Fibroblast of the aortic adventitia (primary cell): ENCODE results near the gene SNX9. TPM values are rescaled to one million over a fixed set of nuclear protein-coding genes. Genes with fewer than 3 reads are reported as not detected.

Source experiments
- DNase-seq: peaks from one replicate; pipeline ENCODE4 v3.0.0-alpha.2; 2010; ENCODE audit warnings: low read depth
- H3K4me3 ChIP-seq: 2 replicates; pipeline ENCODE4 v1.5.1; 2011; ENCODE audit warnings: low read depth, mild to moderate bottlenecking, control low read depth, low read length, moderate library complexity
- total RNA-seq: library from RNA; depleted of rRNA; stranded (reverse); fragments of >200 nt; gene quantifications from 2 replicates; pipeline ENCODE4 v1.2.3, GENCODE V29; 2012; ENCODE audit warnings: low replicate concordance
- TF ChIP-seq, protein P1 (sequence below): IDR thresholded peaks from 2 replicates; pipeline ENCODE4 v1.5.1; 2011; ENCODE audit warnings: mild to moderate bottlenecking, low read length, control low read depth, inconsistent platforms; ENCODE audit not compliant: insufficient read depth

Gene SNX9
- total RNA-seq, 1 donor, result 182 TPM

DNA sequence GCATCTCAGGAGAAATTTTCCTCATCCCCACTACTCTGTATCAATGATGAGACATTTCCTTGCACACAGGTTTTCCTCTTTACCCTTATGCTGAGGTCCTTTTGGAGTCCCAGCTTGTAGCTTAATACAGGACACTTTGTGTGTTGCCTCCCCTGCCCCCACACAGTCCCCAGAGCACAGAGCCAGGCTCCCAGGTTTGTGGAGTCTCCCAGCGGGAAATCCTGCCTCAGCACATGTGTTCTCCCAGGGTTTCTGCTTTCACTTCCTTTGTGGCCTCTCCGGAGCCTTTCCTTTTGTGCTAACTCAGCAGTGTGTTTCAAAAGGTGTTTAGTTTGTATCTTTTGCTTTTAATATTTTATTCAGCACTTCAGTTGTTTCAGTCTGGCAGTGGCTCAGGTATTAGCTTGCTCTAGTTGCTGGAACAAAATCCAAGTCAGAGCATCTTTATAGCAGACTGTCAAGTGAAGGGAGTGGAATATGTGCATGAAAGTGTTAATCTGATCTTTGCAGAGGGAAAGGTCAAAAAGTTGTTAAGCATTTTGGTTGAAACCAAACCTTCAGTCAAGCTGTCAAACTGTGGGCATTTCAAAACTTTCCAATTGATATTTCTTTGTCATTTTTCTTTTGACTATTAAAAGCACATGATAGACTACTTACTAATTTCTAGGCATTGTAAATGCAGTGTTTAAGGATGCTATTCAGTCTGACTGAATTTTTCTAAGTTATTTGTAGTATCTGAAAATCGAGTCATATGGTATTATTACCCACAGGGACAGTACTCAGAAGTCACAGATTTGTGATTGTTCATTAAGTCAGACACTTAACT, 8.6 kb downstream of the SNX9 start:
- no peak overlapping the region for H3K4me3 ChIP-seq
- TF ChIP-seq, protein P1, sequence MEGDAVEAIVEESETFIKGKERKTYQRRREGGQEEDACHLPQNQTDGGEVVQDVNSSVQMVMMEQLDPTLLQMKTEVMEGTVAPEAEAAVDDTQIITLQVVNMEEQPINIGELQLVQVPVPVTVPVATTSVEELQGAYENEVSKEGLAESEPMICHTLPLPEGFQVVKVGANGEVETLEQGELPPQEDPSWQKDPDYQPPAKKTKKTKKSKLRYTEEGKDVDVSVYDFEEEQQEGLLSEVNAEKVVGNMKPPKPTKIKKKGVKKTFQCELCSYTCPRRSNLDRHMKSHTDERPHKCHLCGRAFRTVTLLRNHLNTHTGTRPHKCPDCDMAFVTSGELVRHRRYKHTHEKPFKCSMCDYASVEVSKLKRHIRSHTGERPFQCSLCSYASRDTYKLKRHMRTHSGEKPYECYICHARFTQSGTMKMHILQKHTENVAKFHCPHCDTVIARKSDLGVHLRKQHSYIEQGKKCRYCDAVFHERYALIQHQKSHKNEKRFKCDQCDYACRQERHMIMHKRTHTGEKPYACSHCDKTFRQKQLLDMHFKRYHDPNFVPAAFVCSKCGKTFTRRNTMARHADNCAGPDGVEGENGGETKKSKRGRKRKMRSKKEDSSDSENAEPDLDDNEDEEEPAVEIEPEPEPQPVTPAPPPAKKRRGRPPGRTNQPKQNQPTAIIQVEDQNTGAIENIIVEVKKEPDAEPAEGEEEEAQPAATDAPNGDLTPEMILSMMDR, result no peak
- no peak for DNase-seq

DNA sequence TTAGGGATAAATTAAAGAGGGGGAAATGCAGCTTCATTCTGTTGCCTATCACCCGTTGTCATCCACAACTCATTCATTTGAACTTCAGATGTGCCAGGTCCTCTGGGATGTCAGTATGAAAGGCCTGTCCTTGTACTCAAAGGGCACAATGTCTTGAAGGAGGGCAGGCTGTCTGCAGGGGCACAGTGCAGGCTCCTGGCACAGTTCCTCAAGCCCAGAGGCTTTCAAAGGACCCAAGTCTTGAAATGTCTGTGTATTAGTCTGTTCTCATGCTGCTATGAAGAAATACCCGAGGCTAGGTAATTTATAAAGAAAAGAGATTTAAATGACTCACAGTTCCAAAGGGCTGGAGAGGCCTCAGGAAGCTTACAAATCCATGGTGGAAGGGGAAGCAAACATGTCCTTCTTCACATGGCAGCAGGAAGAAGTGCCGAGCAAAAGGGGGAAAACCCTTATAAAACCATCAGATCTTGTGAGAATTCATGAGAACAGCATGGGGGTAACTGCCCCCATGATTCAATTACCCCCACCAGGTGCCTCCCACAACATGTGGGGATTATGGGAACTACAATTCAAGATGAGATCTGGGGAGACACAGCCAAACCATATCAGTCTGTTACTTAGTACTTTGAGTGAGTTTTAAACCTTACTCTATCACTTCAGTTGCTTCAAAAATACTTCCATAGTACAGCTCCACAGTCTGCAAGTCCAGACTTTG, 9.4 kb downstream of the SNX9 start:
- no peak for DNase-seq
- H3K4me3 ChIP-seq, result no peak overlapping the region
- TF ChIP-seq, protein P1, result no peak

DNA sequence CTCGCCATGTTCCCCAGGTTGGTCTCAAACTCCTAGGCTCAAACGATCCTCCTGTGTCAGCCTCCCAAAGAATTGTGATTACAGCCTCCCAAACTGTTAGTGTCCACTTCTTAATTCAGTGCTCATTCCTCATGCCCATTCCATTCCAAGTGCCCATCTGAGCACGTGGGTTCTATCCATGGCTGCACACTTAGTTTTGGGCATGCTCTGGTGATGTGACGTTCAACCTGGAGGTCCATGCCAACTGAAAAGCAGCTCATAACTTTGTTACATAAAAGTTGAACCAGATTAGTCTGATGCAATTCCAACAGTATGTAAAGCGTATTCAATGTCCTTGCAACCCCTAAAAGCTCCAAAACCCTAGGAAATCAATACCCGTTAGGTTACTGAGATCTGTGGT, 11.5 kb downstream of the SNX9 start:
- TF ChIP-seq, protein P1, result no peak
- no peak overlapping the region for H3K4me3 ChIP-seq
- no peak for DNase-seq

DNA sequence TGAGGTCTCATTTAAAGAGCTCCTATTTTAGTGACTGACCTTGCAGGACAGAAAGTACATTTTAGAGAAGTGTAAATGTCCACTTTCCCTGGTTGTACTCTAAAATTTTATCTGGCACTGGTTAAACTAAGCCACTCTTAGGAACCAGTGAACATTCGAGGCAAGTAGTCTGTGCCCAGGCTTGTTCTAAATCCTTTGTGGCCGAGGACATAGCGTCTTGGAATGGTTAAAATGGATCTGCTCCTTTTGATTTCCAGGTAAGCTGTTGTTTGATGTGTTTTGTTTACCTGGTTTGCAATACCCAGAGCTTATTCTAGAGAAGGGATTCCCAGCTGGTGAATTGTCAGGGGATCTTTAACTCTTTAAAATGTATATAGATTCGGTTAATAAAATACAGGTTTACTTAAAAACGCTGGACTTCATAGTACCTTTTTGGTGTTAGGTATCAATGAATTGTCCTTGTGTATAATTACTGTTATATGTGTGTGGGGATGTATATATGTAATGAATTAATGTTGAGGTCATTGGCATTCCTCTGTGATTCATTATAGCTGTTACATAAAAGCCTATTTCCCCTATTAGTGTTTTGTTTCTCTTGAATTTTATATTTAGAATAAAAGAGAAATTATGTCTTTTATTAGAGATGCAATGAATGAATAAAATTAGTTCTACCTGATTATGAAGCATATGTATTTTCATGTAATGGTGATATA, 15.8 kb downstream of the SNX9 start:
- no peak overlapping the region for H3K4me3 ChIP-seq
- TF ChIP-seq, protein P1, result no peak
- DNase-seq, result no peak

DNA sequence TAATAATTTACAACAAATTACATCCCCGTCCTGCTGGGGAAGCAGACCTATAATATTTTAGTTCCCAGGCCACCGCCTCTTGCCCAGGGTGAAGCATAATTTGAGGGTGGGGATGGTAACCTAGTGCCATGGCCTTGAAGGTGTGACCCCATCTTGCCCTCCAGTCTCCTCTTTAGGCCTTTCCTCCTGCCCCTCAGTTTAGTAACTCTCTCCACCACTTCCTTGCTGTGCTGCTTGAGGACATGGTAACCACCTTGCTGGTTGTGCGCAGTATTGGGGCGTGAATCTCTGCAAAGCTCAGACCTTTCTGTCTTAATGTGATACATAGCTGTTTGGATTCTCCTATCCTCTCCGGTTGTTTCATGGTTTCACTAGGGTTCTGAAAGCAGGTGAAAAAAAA, 16.6 kb downstream of the SNX9 start:
- H3K4me3 ChIP-seq, result no peak overlapping the region
- TF ChIP-seq, protein P1, result no peak
- no peak for DNase-seq

DNA sequence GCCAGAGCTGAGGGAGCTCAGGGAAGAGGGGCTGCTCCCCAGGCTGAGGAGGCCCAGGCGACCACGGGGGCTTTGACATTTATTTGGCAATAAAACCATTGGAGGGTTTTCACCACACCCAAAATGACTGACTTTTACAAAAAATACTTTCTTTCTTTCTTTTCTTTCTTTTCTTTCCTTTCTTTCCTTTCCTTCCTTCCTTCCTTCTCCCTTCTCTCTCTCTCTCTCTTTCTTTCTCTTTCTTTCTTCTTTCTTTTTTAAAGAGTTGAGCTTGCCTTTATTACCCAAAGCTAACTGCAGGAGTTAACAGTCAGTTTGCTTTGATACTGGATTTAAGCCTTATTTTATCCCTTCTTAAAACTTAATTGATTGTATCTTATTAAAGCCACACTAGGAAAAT, 17.2 kb downstream of the SNX9 start:
- H3K4me3 ChIP-seq, result no peak overlapping the region
- TF ChIP-seq, protein P1, result no peak
- no peak for DNase-seq
